GM13976 (cell line): ENCODE measurements around the gene AKR1E2.

ENCODE experiments used
- DNase-seq: peaks from one replicate; pipeline ENCODE4 v3.0.0; 2012; ENCODE audit warnings: low spot score
- in situ Hi-C: fragments of 300-500 bp; cut with MboI; formaldehyde crosslinking; loops from one replicate; pipeline ENCODE4 v1.12.0; 2022; ENCODE audit warnings: low sequenced_read_pairs, mixed read lengths, inconsistent platforms; ENCODE audit not compliant: unreplicated experiment
- TF ChIP-seq, protein P1 (sequence below): IDR thresholded peaks from 2 replicates; pipeline ENCODE4 v1.5.1; 2012; ENCODE audit warnings: borderline replicate concordance, mild to moderate bottlenecking; ENCODE audit not compliant: insufficient read depth; ENCODE audit errors: extremely low read depth, missing control alignments, control extremely low read depth

The AKR1E2 gene

DNA sequence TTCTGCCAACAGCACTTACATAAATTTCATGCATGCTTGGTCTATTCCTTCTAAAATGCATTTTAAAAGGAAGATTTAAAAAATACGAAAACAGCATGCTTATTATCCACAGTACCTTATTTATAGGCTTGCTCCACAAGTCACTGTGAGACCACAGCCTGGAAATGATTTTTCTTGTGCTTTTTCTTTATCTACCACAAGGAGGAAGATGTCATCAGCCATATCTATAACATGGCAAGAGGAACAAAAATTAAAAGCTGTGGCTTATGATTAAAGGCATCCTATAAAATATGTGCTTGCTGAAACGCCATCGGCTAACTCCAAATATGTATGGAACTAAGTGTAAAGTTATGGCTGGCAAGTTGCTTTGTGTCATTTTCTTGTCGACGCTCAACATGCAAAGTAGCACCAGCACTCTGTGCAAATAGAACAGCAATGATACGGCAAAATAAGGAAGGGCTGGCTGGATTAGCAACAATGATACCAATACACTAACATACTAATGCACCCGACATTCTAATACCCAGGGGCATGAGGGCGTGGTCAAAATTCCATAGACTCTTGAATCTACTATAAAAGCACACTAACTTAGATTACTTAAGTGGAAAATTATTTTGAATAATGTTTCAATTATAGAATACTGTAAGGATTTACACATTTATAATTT is 41.2 kb upstream of the AKR1E2 start:
- TF ChIP-seq, protein P1, sequence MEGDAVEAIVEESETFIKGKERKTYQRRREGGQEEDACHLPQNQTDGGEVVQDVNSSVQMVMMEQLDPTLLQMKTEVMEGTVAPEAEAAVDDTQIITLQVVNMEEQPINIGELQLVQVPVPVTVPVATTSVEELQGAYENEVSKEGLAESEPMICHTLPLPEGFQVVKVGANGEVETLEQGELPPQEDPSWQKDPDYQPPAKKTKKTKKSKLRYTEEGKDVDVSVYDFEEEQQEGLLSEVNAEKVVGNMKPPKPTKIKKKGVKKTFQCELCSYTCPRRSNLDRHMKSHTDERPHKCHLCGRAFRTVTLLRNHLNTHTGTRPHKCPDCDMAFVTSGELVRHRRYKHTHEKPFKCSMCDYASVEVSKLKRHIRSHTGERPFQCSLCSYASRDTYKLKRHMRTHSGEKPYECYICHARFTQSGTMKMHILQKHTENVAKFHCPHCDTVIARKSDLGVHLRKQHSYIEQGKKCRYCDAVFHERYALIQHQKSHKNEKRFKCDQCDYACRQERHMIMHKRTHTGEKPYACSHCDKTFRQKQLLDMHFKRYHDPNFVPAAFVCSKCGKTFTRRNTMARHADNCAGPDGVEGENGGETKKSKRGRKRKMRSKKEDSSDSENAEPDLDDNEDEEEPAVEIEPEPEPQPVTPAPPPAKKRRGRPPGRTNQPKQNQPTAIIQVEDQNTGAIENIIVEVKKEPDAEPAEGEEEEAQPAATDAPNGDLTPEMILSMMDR: no peak
- in situ Hi-C loops: no loop called here
- no peak for DNase-seq

- no peak for DNase-seq
- TF ChIP-seq, protein P1: no peak
- in situ Hi-C loops: no loop called here
Observed at GRCh38 chr10:4786043-4786839, 39.8 kb upstream of the AKR1E2 start.

GRCh38 chr10:4790045-4790444 is 36.0 kb upstream of the AKR1E2 start:
- DNase-seq: no peak
- TF ChIP-seq, protein P1: no peak
- in situ Hi-C loops: no loop called here

GRCh38 chr10:4790922-4791321 is 35.1 kb upstream of the AKR1E2 start:
- in situ Hi-C loops: no loop called here
- no peak for DNase-seq
- TF ChIP-seq, protein P1: no peak

- in situ Hi-C loops: no loop called here
- DNase-seq: no peak
- TF ChIP-seq, protein P1: no peak
Observed at GRCh38 chr10:4792381-4792780, 33.6 kb upstream of the AKR1E2 start.

DNA sequence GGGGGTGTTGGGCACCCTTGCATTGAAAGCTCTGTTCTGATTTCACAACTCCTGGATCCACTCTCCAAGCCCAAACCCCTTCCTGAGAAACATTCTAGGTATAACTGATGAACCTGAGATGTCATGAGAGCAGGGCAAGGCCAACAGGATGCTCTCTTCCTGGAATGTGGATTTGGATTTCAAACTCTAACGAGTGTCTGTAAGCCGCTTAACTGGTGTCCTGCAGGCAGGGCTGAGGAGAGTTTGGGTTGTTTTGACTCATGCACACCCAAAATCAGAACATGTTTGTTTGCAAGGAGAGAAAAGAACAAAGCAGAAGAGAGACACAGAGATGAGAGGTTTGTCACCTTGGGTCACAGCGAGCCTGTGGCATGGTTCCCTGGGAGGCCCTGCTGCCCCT is 24.6 kb upstream of the AKR1E2 start:
- in situ Hi-C loops: no loop called here
- TF ChIP-seq, protein P1: no peak
- no peak for DNase-seq
